NCI-H2107 (cell line): ENCODE data around the gene NRG3.

Experiments used
- DNase-seq: peaks from one replicate; lab custom pipeline; 2025; lab: John Stamatoyannopoulos, UW

Gene NRG3

GRCh38 chr10:81874875-81875466 lies at the start of gene NRG3:
Gene NRG3, plus strand, starts transcription at chr10:81875194.
- DNase-seq, result no peak

GRCh38 chr10:81828251-81828650 lies 46.7 kb upstream of the NRG3 start:
- DNase-seq, result no peak

- no peak for DNase-seq
These were observed 43.9 kb upstream of the NRG3 start for GRCh38 chr10:81831060-81831459.

GRCh38 chr10:81838950-81839349 lies 36.0 kb upstream of the NRG3 start:
- no peak for DNase-seq

- DNase-seq, result no peak
These were observed 32.0 kb upstream of the NRG3 start for GRCh38 chr10:81843042-81843441.

- no peak for DNase-seq
These were observed 27.3 kb upstream of the NRG3 start for GRCh38 chr10:81847675-81848074.

GRCh38 chr10:81848514-81848913 lies 26.5 kb upstream of the NRG3 start:
- no peak for DNase-seq

GRCh38 chr10:81848931-81849330 lies 26.1 kb upstream of the NRG3 start:
- no peak for DNase-seq

GRCh38 chr10:81862596-81862995 lies 12.4 kb upstream of the NRG3 start:
- no peak for DNase-seq

GRCh38 chr10:81863771-81864170 lies 11.2 kb upstream of the NRG3 start:
- no peak for DNase-seq

GRCh38 chr10:81865581-81865980 lies 9.4 kb upstream of the NRG3 start:
- DNase-seq, result no peak

GRCh38 chr10:81866753-81867152 lies 8.2 kb upstream of the NRG3 start:
- DNase-seq, result no peak

- DNase-seq, result no peak
These were observed 4.5 kb upstream of the NRG3 start for GRCh38 chr10:81870472-81870871.

- DNase-seq, result no peak
These were observed 3.4 kb upstream of the NRG3 start for GRCh38 chr10:81871558-81871957.

GRCh38 chr10:81872206-81872862 lies 2.7 kb upstream of the NRG3 start:
- DNase-seq, result no peak

- DNase-seq, result no peak
These were observed 1.6 kb upstream of the NRG3 start for GRCh38 chr10:81873231-81873931.

GRCh38 chr10:81873932-81874816 lies 820 bp upstream of the NRG3 start:
- no peak for DNase-seq

GRCh38 chr10:81875467-81876252 lies 666 bp downstream of the NRG3 start:
- DNase-seq, result no peak

- DNase-seq, result no peak
These were observed 1.5 kb downstream of the NRG3 start for GRCh38 chr10:81876253-81877077.

GRCh38 chr10:81877596-81877995 lies 2.6 kb downstream of the NRG3 start:
- no peak for DNase-seq

GRCh38 chr10:81882011-81882410 lies 7.0 kb downstream of the NRG3 start:
- no peak for DNase-seq
